ENCODE results near the gene POPDC2.
A peak's percentile ranks its signal among the peaks of the same experiment; 100 is the strongest.

The POPDC2 gene

DNA sequence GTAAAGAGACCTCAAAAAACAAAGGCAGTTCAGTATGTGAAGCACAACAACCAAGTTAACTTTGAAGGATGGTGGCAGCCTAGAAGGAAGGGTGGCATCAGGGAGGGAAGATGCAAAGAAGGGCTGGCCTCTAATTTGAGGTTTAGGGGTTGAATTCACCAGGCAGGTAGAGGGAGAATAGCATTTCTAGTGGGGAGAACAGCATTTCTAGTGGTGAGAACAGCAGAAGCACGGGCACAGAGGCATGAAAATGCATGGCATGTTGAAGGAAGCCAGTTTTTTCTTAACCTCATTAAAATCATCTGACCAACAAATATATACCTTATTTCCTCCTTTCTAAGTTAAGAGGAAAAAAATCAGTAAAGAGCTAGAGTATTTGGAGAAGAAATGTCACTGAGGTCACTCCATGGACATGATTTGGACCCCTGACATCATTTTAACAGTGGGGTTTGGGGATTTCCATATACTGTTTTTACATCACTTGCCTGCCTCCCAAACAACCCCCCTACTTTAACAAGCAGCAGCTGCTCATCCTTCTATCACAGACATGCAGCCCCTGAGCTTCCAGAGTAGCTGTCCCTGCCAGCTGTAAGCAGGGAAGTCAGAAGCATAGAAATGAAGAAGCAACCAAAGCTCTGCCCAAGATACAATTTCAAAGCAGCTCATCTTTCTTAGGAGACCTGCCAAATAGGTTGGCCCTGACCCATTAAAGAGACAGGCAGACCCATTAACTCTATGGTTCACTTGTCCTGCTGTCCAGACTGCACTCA is 2.4 kb upstream of the POPDC2 start:
- no peaks in the 10 kb centered on the region for H3K27me3 ChIP-seq
- H3K9ac ChIP-seq: peak overlapping the region in 2 of 11 experiments; percentile 28 to 54; a peak in 2 of 22 replicates

GRCh38 chr3:119659606-119660291 is 640 bp downstream of the POPDC2 start:
- no peaks in the 10 kb centered on the region for H3K27me3 ChIP-seq
- no peaks in the 10 kb centered on the region for H3K9me3 ChIP-seq (replicated peaks in 1 of 11)
- H3K4me3 ChIP-seq: no peak overlapping the region
- no peaks in the 10 kb centered on the region for H4K20me1 ChIP-seq
- H3K4me1 ChIP-seq: peaks cover 0 to 87% (median 10%) of the 10 kb centered on the region in 10 experiments; a peak in 12 of 20 replicates
- no peak for TF ChIP-seq Cebpa-rat (IDR thresholded peaks at IDR 0.05)
- 0 out of 22 replicates have a peak overlapping the region, but pooled peaks of 1 of the 11 experiments have one; percentile 1 for H3K9ac ChIP-seq
- H3K4me2 ChIP-seq: peak overlapping the region in 5 of 11 experiments; percentile 30 to 88 (median 77); a peak in 9 of 22 replicates
- H3K36me3 ChIP-seq: no peaks in the 10 kb centered on the region
- peak overlapping the region in 4 of 11 experiments; percentile 30 to 64 (median 48); a peak in 5 of 22 replicates for H3K27ac ChIP-seq

More for the DNA sequence above, 2.4 kb upstream of the POPDC2 start:
- no peaks in the 10 kb centered on the region for H3K9me3 ChIP-seq (replicated peaks in 1 of 11)
- H3K27ac ChIP-seq: peak overlapping the region in 4 of 11 experiments; percentile 10 to 94 (median 90); a peak in 6 of 22 replicates
- H4K20me1 ChIP-seq: no peaks in the 10 kb centered on the region
- no peak overlapping the region for H3K4me3 ChIP-seq
- peak overlapping the region in 3 of 11 experiments; percentile 49 to 72 (median 53); a peak in 6 of 22 replicates for H3K4me2 ChIP-seq
- H3K4me1 ChIP-seq: peaks cover 0 to 99% (median 8%) of the 10 kb centered on the region in 10 experiments; a peak in 12 of 20 replicates
- TF ChIP-seq Cebpa-rat (IDR thresholded peaks at IDR 0.05): no peak
- H3K36me3 ChIP-seq: peaks cover 0 to 7% (median under 1%) of the 10 kb centered on the region in 11 experiments; a peak in 4 of 22 replicates

- TF ChIP-seq Cebpa-rat (IDR thresholded peaks at IDR 0.05): no peak
- no peak overlapping the region for H3K4me3 ChIP-seq
- H3K9me3 ChIP-seq (replicated peaks in 1 of 11): no peaks in the 10 kb centered on the region
- peak overlapping the region in 4 of 11 experiments; percentile 50 to 88 (median 80); a peak in 6 of 22 replicates for H3K4me2 ChIP-seq
- no peak overlapping the region; a peak in 1 of 22 replicates for H3K9ac ChIP-seq
- H4K20me1 ChIP-seq: no peaks in the 10 kb centered on the region
- H3K36me3 ChIP-seq: no peaks in the 10 kb centered on the region
- H3K27me3 ChIP-seq: no peaks in the 10 kb centered on the region
- H3K27ac ChIP-seq: peak overlapping the region in 2 of 11 experiments; percentile 51 to 64; a peak in 5 of 22 replicates
- H3K4me1 ChIP-seq: peaks cover 0 to 87% (median 10%) of the 10 kb centered on the region in 10 experiments; a peak in 12 of 20 replicates
Measured at GRCh38 chr3:119658994-119659393, 1.4 kb downstream of the POPDC2 start.

- Histone ChIP-seq H3K9ac (peak overlapping the region in 1 of 11 experiments; percentile 48; a peak in 2 of 22 replicates), H3K36me3 (no peaks in the 10 kb centered on the region), H4K20me1 (no peaks in the 10 kb centered on the region), H3K4me2 (peak overlapping the region in 7 of 11 experiments; percentile 1 to 88 (median 10); a peak in 9 of 22 replicates), H3K4me1 (peaks cover 0 to 87% (median 10%) of the 10 kb centered on the region in 10 experiments; a peak in 12 of 20 replicates), H3K9me3 (replicated peaks in 1 of 11) (no peaks in the 10 kb centered on the region), H3K27me3 (no peaks in the 10 kb centered on the region), H3K27ac (peak overlapping the region in 4 of 11 experiments; percentile 5 to 64 (median 52); a peak in 6 of 22 replicates), H3K4me3 (no peak overlapping the region)
- TF ChIP-seq Cebpa-rat (IDR thresholded peaks at IDR 0.05): no peak
Measured at GRCh38 chr3:119657887-119658702, 2.3 kb downstream of the POPDC2 start.

DNA sequence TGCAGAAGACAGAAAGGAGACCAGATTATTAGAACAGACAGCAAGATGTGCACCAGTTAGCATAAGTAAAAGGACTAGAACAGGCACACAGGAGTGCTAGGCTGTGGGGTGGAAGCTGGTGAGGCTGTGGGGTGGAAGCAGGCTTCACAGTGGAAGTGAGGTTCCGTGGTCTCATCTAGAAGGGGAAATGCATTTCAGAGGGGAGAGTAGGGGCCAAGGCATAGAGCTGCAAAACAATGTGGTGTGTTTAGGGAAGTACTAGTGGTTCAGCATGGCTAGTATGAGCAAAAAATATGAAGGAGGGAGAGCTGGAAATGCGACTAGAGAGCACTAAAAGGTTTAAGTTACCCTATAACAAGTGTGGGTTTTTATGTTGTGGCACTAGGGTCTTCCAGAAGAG is 6.5 kb downstream of the POPDC2 start:
- peak overlapping the region in 4 of 11 experiments; percentile 6 to 75 (median 52); a peak in 7 of 22 replicates for H3K4me2 ChIP-seq
- no peak overlapping the region for H3K9ac ChIP-seq
- peak overlapping the region in 1 of 11 experiments; percentile 18; a peak in 2 of 22 replicates for H3K27ac ChIP-seq
- H3K27me3 ChIP-seq: no peaks in the 10 kb centered on the region
- H4K20me1 ChIP-seq: no peaks in the 10 kb centered on the region
- H3K36me3 ChIP-seq: no peaks in the 10 kb centered on the region
- no peak for TF ChIP-seq Cebpa-rat (IDR thresholded peaks at IDR 0.05)
- no peak overlapping the region for H3K4me3 ChIP-seq
- H3K9me3 ChIP-seq (replicated peaks in 1 of 11): no peaks in the 10 kb centered on the region
- H3K4me1 ChIP-seq: peaks cover 0 to 75% (median 6%) of the 10 kb centered on the region in 10 experiments; a peak in 11 of 20 replicates

DNA sequence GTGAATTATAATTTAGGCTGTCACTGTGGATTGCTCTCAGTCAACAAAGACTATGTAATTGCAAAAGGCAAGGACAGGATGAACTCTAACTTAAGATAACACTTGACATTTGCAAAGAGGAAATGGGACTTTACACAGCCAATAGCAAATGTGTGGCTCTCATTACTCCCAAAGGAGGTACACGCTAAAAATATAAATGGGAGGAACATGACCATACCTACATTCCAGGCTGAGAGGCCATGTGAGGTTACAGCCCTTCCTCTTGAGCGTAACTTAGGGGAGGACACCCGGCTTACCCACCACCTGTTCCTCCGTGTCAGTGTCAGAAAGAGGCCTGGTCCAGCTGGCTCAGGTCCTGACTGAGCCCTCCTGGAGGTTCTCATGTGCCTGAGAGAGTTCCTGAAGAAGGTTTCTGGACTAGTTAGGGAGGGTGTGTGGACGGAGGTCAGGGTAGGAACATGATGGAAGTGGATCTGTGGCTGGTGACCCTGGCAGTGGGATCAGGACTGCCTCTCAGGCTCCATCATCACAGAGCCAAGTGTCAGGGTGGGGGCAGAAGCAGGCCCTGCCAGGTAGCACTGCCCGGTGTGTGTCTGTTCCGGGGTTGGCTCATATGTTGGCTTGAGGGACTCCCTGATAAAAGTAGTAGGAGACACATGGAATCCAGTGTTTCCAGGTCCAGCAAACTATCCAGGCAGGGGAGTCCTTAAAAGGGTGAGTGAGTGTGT is 7.9 kb downstream of the POPDC2 start:
- Histone ChIP-seq H3K4me3 (no peak overlapping the region), H3K36me3 (no peaks in the 10 kb centered on the region), H3K9ac (no peak overlapping the region), H3K27me3 (no peaks in the 10 kb centered on the region), H3K9me3 (replicated peaks in 1 of 11) (no peaks in the 10 kb centered on the region), H3K27ac (no peak overlapping the region), H4K20me1 (no peaks in the 10 kb centered on the region), H3K4me2 (peak overlapping the region in 2 of 11 experiments; percentile 2 to 14; a peak in 2 of 22 replicates), H3K4me1 (peaks cover 0 to 68% (median 0%) of the 10 kb centered on the region in 10 experiments; a peak in 7 of 20 replicates)
- TF ChIP-seq Cebpa-rat (IDR thresholded peaks at IDR 0.05): no peak

DNA sequence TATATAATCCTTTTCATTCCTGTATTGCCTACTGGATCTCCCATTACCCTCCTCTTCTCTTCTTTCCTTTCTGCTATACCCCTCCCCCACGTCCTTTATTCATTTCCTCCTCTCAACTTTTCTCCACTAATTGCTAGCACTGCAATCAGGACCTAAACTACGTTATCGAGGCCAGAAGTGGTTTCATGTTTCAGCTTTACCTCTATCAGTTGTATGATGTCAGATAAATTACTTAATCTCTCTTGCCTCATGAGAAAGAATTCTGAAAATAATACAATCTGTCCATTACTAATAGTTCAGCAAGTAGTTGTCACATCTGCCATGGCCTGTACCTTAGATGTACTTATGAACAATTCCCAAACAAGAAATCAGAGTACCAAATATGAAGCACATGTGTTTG is 10.6 kb downstream of the POPDC2 start:
- Histone ChIP-seq H3K4me3 (no peak overlapping the region), H3K27me3 (no peaks in the 10 kb centered on the region), H4K20me1 (no peaks in the 10 kb centered on the region), H3K9me3 (replicated peaks in 1 of 11) (no peaks in the 10 kb centered on the region), H3K27ac (no peak overlapping the region), H3K36me3 (no peaks in the 10 kb centered on the region), H3K4me2 (peak overlapping the region in 2 of 11 experiments; percentile 25 to 41; a peak in 3 of 22 replicates), H3K9ac (no peak overlapping the region), H3K4me1 (peaks cover 0 to 53% (median 0%) of the 10 kb centered on the region in 10 experiments; a peak in 7 of 20 replicates)
- TF ChIP-seq Cebpa-rat (IDR thresholded peaks at IDR 0.05): no peak

Data from BLaER1 treated with 17β-estradiol and CSF1 and Interleukin-3, amounts not matched to agents 10 nM and 100 nM (cell line).